ENCODE results near the gene GATB. TPM values are rescaled to one million over a fixed set of nuclear protein-coding genes. Genes with fewer than 3 reads are reported as not detected.

The GATB gene
- total and polyA plus RNA-seq, 2 experiments from 2014 or later = 17.7 to 18.9 TPM

DNA sequence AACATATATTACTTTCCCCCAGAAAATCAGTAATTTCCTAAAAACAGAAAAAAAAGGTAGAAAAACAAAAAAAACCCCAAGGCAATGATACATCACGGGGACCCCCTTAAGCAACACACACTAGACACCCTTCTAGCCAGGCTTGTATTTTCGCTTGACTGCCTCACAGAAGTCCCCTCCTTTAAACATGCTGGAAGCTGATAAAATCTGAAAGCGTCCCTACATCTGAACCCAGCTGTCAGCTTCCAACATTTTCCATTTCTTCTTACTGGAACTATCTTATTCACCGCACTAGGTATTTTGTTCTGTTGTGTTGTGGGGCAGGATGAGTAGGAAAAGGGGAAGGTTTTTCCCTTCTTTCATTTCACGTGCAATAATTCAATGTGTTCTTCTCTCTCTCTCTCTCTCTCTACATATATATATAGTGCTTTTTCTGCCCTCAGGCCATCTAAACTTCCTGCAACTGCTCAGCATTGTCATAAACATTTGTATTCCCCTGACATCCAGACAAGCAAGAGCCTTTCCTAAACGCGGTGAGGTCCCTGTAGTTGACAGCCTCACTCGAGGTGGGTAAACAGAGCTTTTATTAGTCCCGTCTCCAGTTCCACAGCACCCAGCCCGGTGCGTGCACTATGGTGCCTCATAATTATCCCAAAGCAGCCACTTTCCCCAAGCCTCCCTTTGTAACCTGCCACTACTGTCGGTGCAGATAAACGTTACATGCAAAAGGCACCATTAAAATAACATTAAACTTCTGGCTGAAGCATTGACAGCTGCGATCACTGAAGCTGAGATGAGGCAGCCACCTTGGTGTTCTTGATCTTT lies 82.5 kb downstream of the GATB start:
- H3F3A ChIP-seq (replicated peaks; ENCODE audit: low read depth) = no peaks in the 10 kb centered on the region
- DNase-seq (ENCODE audit: low spot score) (no peak), ATAC-seq (no peak)
- no peaks in the 10 kb centered on the region for H3K36me3 Mint-ChIP-seq (ENCODE audit: low read depth)
- H3K4me1 Mint-ChIP-seq = peaks cover 14% of the 10 kb centered on the region
- H3K79me2 ChIP-seq (replicated peaks; ENCODE audit: insufficient read depth) = no peaks in the 10 kb centered on the region
- no peaks in the 10 kb centered on the region for H3K36me3 ChIP-seq (ENCODE audit: insufficient read depth)
- no peak overlapping the region for H3K4me3 Mint-ChIP-seq
- H3K4me1 ChIP-seq (ENCODE audit: insufficient read depth) = no peaks in the 10 kb centered on the region
- no peak overlapping the region for H3K27ac ChIP-seq (ENCODE audit: low read depth)
- no peaks in the 10 kb centered on the region for H3K9me3 Mint-ChIP-seq
- TF ChIP-seq, protein P1, sequence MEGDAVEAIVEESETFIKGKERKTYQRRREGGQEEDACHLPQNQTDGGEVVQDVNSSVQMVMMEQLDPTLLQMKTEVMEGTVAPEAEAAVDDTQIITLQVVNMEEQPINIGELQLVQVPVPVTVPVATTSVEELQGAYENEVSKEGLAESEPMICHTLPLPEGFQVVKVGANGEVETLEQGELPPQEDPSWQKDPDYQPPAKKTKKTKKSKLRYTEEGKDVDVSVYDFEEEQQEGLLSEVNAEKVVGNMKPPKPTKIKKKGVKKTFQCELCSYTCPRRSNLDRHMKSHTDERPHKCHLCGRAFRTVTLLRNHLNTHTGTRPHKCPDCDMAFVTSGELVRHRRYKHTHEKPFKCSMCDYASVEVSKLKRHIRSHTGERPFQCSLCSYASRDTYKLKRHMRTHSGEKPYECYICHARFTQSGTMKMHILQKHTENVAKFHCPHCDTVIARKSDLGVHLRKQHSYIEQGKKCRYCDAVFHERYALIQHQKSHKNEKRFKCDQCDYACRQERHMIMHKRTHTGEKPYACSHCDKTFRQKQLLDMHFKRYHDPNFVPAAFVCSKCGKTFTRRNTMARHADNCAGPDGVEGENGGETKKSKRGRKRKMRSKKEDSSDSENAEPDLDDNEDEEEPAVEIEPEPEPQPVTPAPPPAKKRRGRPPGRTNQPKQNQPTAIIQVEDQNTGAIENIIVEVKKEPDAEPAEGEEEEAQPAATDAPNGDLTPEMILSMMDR (conservative IDR thresholded peaks at IDR 0.05; ENCODE audit: low read depth in 2 of 2) = no peak
- TF ChIP-seq ETS1 (IDR thresholded peaks at IDR 0.05) (no peak), ZNF331 (CRISPR knock-in tag; IDR thresholded peaks at IDR 0.05; ENCODE audit: low read depth) (no peak), EZH2 (IDR thresholded peaks at IDR 0.05; ENCODE audit: low read depth, unreplicated experiment) (no peak), STAT1 (IDR thresholded peaks at IDR 0.05; ENCODE audit: unreplicated experiment) (no peak), POLR2AphosphoS5 (IDR thresholded peaks at IDR 0.05; ENCODE audit: low read depth) (no peak), ZNF114 (CRISPR knock-in tag; IDR thresholded peaks at IDR 0.05) (no peak), NANOG (IDR thresholded peaks at IDR 0.05; ENCODE audit: borderline replicate concordance) (no peak), EZH2phosphoT487 (IDR thresholded peaks at IDR 0.05; ENCODE audit: unreplicated experiment) (no peak), JUNB (IDR thresholded peaks at IDR 0.05; ENCODE audit: unreplicated experiment) (no peak), CREB1 (CRISPR knock-in tag; IDR thresholded peaks at IDR 0.05; ENCODE audit: low read depth) (no peak)
- TF ChIP-seq, protein P2, sequence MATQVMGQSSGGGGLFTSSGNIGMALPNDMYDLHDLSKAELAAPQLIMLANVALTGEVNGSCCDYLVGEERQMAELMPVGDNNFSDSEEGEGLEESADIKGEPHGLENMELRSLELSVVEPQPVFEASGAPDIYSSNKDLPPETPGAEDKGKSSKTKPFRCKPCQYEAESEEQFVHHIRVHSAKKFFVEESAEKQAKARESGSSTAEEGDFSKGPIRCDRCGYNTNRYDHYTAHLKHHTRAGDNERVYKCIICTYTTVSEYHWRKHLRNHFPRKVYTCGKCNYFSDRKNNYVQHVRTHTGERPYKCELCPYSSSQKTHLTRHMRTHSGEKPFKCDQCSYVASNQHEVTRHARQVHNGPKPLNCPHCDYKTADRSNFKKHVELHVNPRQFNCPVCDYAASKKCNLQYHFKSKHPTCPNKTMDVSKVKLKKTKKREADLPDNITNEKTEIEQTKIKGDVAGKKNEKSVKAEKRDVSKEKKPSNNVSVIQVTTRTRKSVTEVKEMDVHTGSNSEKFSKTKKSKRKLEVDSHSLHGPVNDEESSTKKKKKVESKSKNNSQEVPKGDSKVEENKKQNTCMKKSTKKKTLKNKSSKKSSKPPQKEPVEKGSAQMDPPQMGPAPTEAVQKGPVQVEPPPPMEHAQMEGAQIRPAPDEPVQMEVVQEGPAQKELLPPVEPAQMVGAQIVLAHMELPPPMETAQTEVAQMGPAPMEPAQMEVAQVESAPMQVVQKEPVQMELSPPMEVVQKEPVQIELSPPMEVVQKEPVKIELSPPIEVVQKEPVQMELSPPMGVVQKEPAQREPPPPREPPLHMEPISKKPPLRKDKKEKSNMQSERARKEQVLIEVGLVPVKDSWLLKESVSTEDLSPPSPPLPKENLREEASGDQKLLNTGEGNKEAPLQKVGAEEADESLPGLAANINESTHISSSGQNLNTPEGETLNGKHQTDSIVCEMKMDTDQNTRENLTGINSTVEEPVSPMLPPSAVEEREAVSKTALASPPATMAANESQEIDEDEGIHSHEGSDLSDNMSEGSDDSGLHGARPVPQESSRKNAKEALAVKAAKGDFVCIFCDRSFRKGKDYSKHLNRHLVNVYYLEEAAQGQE (IDR thresholded peaks at IDR 0.05; ENCODE audit: unreplicated experiment) = no peak
- TF ChIP-seq, protein P3, sequence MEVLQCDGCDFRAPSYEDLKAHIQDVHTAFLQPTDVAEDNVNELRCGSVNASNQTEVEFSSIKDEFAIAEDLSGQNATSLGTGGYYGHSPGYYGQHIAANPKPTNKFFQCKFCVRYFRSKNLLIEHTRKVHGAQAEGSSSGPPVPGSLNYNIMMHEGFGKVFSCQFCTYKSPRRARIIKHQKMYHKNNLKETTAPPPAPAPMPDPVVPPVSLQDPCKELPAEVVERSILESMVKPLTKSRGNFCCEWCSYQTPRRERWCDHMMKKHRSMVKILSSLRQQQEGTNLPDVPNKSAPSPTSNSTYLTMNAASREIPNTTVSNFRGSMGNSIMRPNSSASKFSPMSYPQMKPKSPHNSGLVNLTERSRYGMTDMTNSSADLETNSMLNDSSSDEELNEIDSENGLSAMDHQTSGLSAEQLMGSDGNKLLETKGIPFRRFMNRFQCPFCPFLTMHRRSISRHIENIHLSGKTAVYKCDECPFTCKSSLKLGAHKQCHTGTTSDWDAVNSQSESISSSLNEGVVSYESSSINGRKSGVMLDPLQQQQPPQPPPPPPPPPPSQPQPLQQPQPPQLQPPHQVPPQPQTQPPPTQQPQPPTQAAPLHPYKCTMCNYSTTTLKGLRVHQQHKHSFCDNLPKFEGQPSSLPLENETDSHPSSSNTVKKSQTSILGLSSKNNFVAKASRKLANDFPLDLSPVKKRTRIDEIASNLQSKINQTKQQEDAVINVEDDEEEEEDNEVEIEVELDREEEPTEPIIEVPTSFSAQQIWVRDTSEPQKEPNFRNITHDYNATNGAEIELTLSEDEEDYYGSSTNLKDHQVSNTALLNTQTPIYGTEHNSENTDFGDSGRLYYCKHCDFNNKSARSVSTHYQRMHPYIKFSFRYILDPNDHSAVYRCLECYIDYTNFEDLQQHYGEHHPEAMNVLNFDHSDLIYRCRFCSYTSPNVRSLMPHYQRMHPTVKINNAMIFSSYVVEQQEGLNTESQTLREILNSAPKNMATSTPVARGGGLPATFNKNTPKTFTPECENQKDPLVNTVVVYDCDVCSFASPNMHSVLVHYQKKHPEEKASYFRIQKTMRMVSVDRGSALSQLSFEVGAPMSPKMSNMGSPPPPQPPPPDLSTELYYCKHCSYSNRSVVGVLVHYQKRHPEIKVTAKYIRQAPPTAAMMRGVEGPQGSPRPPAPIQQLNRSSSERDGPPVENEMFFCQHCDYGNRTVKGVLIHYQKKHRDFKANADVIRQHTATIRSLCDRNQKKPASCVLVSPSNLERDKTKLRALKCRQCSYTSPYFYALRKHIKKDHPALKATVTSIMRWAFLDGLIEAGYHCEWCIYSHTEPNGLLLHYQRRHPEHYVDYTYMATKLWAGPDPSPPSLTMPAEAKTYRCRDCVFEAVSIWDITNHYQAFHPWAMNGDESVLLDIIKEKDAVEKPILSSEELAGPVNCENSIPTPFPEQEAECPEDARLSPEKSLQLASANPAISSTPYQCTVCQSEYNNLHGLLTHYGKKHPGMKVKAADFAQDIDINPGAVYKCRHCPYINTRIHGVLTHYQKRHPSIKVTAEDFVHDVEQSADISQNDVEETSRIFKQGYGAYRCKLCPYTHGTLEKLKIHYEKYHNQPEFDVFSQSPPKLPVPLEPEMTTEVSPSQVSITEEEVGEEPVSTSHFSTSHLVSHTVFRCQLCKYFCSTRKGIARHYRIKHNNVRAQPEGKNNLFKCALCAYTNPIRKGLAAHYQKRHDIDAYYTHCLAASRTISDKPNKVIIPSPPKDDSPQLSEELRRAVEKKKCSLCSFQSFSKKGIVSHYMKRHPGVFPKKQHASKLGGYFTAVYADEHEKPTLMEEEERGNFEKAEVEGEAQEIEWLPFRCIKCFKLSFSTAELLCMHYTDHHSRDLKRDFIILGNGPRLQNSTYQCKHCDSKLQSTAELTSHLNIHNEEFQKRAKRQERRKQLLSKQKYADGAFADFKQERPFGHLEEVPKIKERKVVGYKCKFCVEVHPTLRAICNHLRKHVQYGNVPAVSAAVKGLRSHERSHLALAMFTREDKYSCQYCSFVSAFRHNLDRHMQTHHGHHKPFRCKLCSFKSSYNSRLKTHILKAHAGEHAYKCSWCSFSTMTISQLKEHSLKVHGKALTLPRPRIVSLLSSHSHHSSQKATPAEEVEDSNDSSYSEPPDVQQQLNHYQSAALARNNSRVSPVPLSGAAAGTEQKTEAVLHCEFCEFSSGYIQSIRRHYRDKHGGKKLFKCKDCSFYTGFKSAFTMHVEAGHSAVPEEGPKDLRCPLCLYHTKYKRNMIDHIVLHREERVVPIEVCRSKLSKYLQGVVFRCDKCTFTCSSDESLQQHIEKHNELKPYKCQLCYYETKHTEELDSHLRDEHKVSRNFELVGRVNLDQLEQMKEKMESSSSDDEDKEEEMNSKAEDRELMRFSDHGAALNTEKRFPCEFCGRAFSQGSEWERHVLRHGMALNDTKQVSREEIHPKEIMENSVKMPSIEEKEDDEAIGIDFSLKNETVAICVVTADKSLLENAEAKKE (CRISPR knock-in tag; IDR thresholded peaks at IDR 0.05) = no peak
- H2AFZ ChIP-seq = no peak overlapping the region
- H3K27me3 Mint-ChIP-seq (ENCODE audit: insufficient read depth, low read depth, poor library complexity) = no peaks in the 10 kb centered on the region
- no peaks in the 10 kb centered on the region for H4K20me1 ChIP-seq (replicated peaks; ENCODE audit: insufficient read depth)
- H3K27ac Mint-ChIP-seq = no peak overlapping the region
- no peaks in the 10 kb centered on the region for H3K9me2 ChIP-seq (ENCODE audit: insufficient read depth)
- no peaks in the 10 kb centered on the region for H3K27me3 ChIP-seq (ENCODE audit: insufficient read depth)
- H3K4me2 ChIP-seq = no peak overlapping the region
- no peak overlapping the region for H3K4me3 ChIP-seq
